Bronchus fibroblast of lung (primary cell): ENCODE measurements around the gene THAP3. TPM values are rescaled to one million over a fixed set of nuclear protein-coding genes. Genes with fewer than 3 reads are reported as not detected.

Source experiments
- total RNA-seq: library from RNA; depleted of rRNA; stranded (reverse); fragments of >200 nt; gene quantifications from 2 replicates; pipeline ENCODE4 v1.2.3, GENCODE V29; 2015

Gene THAP3
- total RNA-seq = 28.2 and 31.6 TPM in 2 replicates

GRCh38 chr1:6624710-6625583, at the start of gene THAP3:
TSS of gene THAP3 (plus strand) at chr1:6624868. CDS start at chr1:6625219, 351 bp downstream.

GRCh38 chr1:6579374-6580118, 45.1 kb upstream of the THAP3 start, which contains the start of gene ZBTB48:
TSS of gene ZBTB48 (plus strand) at chr1:6579994. CDS start at chr1:6580610, 616 bp downstream.

GRCh38 chr1:6602669-6603237, 21.9 kb upstream of the THAP3 start, which contains the start of gene KLHL21:
TSS of gene KLHL21 (minus strand) at chr1:6602869. CDS start at chr1:6602817, 52 bp downstream.

GRCh38 chr1:6613361-6614018, 11.2 kb upstream of the THAP3 start, which contains the start of gene PHF13:
TSS of gene PHF13 (plus strand) at chr1:6613731. CDS start at chr1:6614067, 336 bp downstream.

Other genes starting within 250 kb of the THAP3 start
- gene ACOT7, start 231.1 kb upstream of the THAP3 start, total RNA-seq = 82.7 and 105 TPM in 2 replicates
- under 0.01 and 0.15 TPM in 2 replicates for gene HES2, start 204.9 kb upstream of the THAP3 start, total RNA-seq
- under 0.01 TPM in 1 of 2 replicates, not detected in the other for gene ESPN, start 200.1 kb upstream of the THAP3 start, total RNA-seq
- gene TNFRSF25, start 158.7 kb upstream of the THAP3 start, total RNA-seq = 4.4 and 5.2 TPM in 2 replicates
- 8.3 and 10.6 TPM in 2 replicates for gene PLEKHG5, start 133.2 kb upstream of the THAP3 start, total RNA-seq
- gene NOL9, start 70.4 kb upstream of the THAP3 start, total RNA-seq = 15.3 and 15.5 TPM in 2 replicates
- 0.15 and 0.17 TPM in 2 replicates for gene TAS1R1, start 69.6 kb upstream of the THAP3 start, total RNA-seq
- gene ZBTB48, start 44.9 kb upstream of the THAP3 start, total RNA-seq = 12.9 and 14.0 TPM in 2 replicates
- 14.3 and 15.8 TPM in 2 replicates for gene KLHL21, start 22.0 kb upstream of the THAP3 start, total RNA-seq
- 4.2 and 5.4 TPM in 2 replicates for gene PHF13, start 11.1 kb upstream of the THAP3 start, total RNA-seq
- gene DNAJC11, start 76.9 kb downstream of the THAP3 start, total RNA-seq = 25.2 and 28.1 TPM in 2 replicates
- gene CAMTA1, start 160.6 kb downstream of the THAP3 start, total RNA-seq = 72.1 and 77.2 TPM in 2 replicates